Activated naive CD4-positive, alpha-beta T cell treated with anti-CD3 and anti-CD28 coated beads, Interleukin-2, amount 10 ng/mL, durations not matched to agents 7 days and 5 days (primary cell): Measurements from ENCODE around the gene G6PC2.
"Not testable (repeated sequence)": the region's sequence is repeated elsewhere in the genome, so short reads cannot be mapped to it uniquely, and the experiment has no call there.

Source experiments
- CTCF ChIA-PET: fragments of 350-600 bp; sonication (Branson Sonifier 250); formaldehyde crosslinking; loops from one replicate; lab custom pipeline; 2021; ENCODE audit warnings: antibody characterized with exemption; lab: Charles Lee
- DNase-seq: peaks from one replicate; pipeline ENCODE4 v3.0.0-alpha.2; 2020
- H3K27ac Mint-ChIP-seq: one replicate; pipeline ENCODE4 v1.8.0; 2021; ENCODE audit warnings: mild to moderate bottlenecking, moderate library complexity, mixed read lengths
- H3K27me3 Mint-ChIP-seq: one replicate; pipeline ENCODE4 v1.8.0; 2021; ENCODE audit warnings: mild to moderate bottlenecking, mixed read lengths
- H3K36me3 Mint-ChIP-seq: one replicate; pipeline ENCODE4 v1.8.0; 2021; ENCODE audit warnings: mixed read lengths
- H3K4me1 Mint-ChIP-seq: one replicate; pipeline ENCODE4 v1.8.0; 2021; ENCODE audit warnings: mixed read lengths
- H3K4me3 Mint-ChIP-seq: one replicate; pipeline ENCODE4 v1.8.0; 2021; ENCODE audit warnings: mild to moderate bottlenecking, moderate library complexity, mixed read lengths
- H3K9me3 Mint-ChIP-seq: one replicate; pipeline ENCODE4 v1.8.0; 2021; ENCODE audit warnings: mixed read lengths

G6PC2 gene, protein sequence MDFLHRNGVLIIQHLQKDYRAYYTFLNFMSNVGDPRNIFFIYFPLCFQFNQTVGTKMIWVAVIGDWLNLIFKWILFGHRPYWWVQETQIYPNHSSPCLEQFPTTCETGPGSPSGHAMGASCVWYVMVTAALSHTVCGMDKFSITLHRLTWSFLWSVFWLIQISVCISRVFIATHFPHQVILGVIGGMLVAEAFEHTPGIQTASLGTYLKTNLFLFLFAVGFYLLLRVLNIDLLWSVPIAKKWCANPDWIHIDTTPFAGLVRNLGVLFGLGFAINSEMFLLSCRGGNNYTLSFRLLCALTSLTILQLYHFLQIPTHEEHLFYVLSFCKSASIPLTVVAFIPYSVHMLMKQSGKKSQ

DNA sequence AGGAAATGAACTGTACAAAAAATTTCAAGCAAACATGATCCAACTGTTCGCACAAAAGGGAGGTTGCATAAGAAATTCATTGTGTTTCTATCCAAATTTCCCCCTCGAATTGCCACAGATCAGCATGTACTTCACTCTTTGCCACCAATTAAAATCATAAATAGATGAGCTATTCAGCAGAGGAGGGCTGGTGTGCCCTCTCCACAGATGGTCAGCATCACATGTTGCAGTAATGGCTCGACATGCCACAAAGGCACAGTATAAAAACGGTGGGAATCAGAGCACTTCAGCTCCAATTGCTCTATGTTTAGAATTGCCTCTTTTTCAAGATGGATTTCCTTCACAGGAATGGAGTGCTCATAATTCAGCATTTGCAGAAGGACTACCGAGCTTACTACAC is at the start of gene G6PC2:
TSS of gene G6PC2 (plus strand) at position 289 of the 400 bp plus-strand sequence. CDS start at position 330, 41 bp downstream.
- Mint-ChIP-seq H3K36me3 (no peaks in the 10 kb centered on the region), H3K4me1 (no peaks in the 10 kb centered on the region), H3K27me3 (peaks cover 36% of the 10 kb centered on the region), H3K9me3 (no peaks in the 10 kb centered on the region), H3K4me3 (no peak within 1 kb of the TSS), H3K27ac (no peak within 1 kb of the TSS)
- CTCF ChIA-PET = no interaction called here
- DNase-seq = no peak

DNA sequence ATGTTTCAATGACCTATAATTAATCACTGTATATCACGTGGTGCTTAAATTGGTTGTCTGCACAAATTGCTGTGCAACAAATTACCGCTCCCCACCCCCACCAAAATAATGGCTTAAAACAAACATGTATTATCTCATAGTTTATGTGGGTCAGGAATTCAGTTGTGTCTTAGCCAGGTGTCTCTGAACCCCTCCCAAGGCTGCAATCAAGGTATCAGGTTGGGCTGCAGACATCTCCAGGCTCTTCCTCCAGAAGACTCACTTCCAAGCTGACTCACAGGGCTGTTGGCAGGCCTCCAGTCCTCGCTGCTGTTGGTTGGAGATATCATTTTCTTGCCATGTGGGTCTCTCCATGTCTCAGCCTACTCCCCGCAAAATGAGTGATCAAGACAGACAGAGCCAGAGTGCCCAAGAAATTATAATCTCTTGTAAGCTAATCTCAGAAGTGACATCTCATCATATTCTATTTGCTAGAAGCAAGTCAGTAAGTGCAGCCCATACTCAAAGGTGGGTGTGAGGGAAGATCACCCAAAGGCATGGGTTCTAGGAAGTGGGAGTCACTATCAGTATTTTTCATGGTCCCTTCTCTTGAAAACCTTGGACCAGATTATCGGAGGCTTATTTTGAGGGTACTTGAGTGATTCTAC is 49.3 kb upstream of the G6PC2 start:
- Mint-ChIP-seq H3K36me3 (peaks cover 33% of the 10 kb centered on the region), H3K27ac (peak overlapping the region; percentile 20), H3K4me3 (no peak overlapping the region), H3K4me1 (no peaks in the 10 kb centered on the region), H3K9me3 (no peaks in the 10 kb centered on the region), H3K27me3 (no peaks in the 10 kb centered on the region)
- DNase-seq = no peak
- CTCF ChIA-PET = no interaction called here

DNA sequence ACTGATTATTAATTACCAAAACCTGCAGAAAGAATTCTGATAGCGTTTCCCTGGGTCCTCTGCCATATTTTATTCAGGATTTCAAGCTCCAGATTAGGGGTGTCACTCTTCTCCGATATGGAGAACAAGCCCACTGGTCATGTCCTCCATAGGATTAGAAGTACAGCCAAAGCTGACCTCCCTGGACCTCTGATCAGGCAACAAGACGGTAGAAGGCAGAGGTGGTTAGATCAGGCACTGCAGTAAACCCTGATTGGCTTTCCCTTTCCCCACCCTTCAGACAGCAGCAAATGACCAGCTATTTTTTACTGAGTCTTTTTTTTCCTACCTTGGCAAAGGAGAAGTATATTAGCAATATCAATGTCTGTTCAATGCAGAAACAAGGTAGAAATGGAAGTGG is 48.6 kb upstream of the G6PC2 start:
- Mint-ChIP-seq H3K4me1 (no peaks in the 10 kb centered on the region), H3K27me3 (no peaks in the 10 kb centered on the region), H3K36me3 (peaks cover 37% of the 10 kb centered on the region), H3K9me3 (no peaks in the 10 kb centered on the region), H3K27ac (no peak overlapping the region), H3K4me3 (no peak overlapping the region)
- DNase-seq = no peak
- CTCF ChIA-PET = no interaction called here

DNA sequence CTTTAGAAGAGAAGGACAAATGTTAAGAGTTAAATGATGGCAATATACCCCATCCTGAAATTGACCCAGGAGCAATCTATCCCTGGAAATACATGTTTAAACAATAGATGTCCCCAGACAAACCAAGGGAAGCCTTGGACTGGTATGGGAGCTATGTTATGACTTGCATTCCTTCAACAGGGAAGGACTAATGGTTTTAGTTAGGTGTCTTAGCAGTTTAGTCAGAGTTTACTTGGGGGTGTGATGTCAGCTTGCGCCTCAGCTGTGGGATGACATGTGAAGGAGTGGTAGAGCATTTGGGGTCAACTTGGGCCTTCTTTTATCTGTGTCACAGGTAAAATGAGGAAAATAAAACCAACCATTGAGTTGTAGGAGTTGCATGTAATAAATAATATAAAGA is 47.6 kb upstream of the G6PC2 start:
- Mint-ChIP-seq H3K4me3 (no peak overlapping the region), H3K4me1 (no peaks in the 10 kb centered on the region), H3K27ac (no peak overlapping the region), H3K9me3 (no peaks in the 10 kb centered on the region), H3K27me3 (no peaks in the 10 kb centered on the region), H3K36me3 (peaks cover 44% of the 10 kb centered on the region)
- no peak for DNase-seq
- CTCF ChIA-PET = no interaction called here

DNA sequence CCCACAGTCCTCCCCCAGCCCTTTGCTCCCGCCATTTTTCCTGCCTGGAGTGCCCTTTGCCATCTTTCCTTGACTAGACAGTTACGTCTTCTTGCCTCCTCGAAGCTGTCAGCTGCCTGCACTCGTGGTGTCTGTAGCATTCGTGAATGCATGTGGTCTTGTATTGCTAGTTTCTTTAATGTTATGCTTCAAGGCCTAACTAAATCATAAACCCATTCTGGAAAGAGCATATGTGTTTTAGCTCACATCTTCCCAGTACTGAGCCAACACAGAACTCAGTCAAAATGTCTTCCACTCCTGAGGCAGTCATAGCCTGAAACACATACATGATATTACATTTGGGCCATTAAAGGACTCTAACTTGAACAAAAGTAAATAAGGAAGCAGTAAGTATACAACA is 46.4 kb upstream of the G6PC2 start:
- H3K4me3 Mint-ChIP-seq = no peak overlapping the region
- no peaks in the 10 kb centered on the region for H3K9me3 Mint-ChIP-seq
- H3K36me3 Mint-ChIP-seq = peaks cover 54% of the 10 kb centered on the region
- CTCF ChIA-PET = interaction anchor here (0.6 kb wide), 1 partner anchor 33 kb away, joined by 3 read pairs; no protein-coding TSS in a partner anchor
- no peak overlapping the region for H3K27ac Mint-ChIP-seq
- DNase-seq = no peak
- no peaks in the 10 kb centered on the region for H3K4me1 Mint-ChIP-seq
- H3K27me3 Mint-ChIP-seq = no peaks in the 10 kb centered on the region

DNA sequence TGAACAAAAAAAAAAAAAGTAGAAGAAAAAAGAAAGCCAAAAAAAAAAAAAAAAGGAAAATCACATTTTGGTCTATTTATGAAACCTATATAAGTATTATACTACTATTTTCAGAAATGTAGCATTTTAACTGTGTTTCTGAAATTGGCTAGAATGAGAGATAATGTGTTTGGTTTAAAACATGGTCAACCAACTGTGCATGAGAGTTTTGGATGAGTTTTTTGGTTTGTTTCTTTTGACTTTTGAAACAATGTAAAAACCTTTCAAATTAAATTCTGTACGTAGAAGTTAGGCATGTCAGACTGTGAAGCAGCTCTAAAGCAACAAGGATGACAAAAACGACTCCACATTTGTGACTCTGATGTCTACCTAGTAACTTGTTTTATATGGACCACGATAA is 45.5 kb upstream of the G6PC2 start:
- H3K36me3 Mint-ChIP-seq = peaks cover 57% of the 10 kb centered on the region
- DNase-seq = no peak
- H3K27ac Mint-ChIP-seq = no peak overlapping the region
- H3K27me3 Mint-ChIP-seq = no peaks in the 10 kb centered on the region
- H3K4me3 Mint-ChIP-seq = no peak overlapping the region
- CTCF ChIA-PET = no interaction called here
- H3K4me1 Mint-ChIP-seq = no peaks in the 10 kb centered on the region
- H3K9me3 Mint-ChIP-seq = no peaks in the 10 kb centered on the region

DNA sequence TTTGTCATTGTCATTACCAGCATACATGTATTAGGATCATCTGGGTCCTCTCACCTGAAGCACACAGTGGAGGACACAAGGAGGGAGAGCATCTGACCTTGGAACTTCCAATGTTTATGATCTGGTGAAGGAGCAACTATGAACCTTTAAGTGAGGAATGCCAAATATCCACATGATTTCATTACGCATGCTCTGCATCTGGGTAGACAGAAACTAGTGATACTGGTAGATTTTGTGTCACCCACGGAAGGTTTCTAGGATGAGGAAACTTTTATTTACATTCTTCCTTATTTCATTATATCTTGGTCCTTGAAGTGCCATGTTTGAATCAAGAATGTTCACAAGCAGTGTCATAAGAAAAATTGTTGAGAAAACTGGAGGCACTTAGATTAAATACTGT is 42.9 kb upstream of the G6PC2 start:
- DNase-seq = no peak
- Mint-ChIP-seq H3K9me3 (no peaks in the 10 kb centered on the region), H3K4me3 (no peak overlapping the region), H3K27ac (no peak overlapping the region), H3K27me3 (no peaks in the 10 kb centered on the region), H3K36me3 (peaks cover 62% of the 10 kb centered on the region), H3K4me1 (no peaks in the 10 kb centered on the region)
- CTCF ChIA-PET = no interaction called here

DNA sequence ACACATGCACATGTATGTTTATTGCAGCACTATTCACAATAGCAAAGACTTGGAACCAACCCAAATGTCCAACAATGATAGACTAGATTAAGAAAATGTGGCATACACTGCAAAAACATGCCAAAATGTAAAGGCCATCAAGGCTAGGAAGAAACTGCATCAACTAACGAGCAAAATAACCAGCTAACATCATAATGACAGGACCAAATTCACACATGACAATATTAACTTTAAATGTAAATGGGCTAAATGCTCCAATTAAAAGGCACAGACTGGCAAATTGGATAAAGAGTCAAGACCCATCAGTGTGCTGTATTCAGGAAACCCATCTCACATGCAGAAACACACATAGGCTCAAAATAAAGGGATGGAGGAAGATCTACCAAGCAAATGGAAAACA is 33.9 kb upstream of the G6PC2 start:
- H3K27ac Mint-ChIP-seq, H3K9me3 Mint-ChIP-seq, H3K27me3 Mint-ChIP-seq, H3K4me3 Mint-ChIP-seq, CTCF ChIA-PET, DNase-seq, H3K4me1 Mint-ChIP-seq: not testable (repeated sequence)
- H3K36me3 Mint-ChIP-seq = peaks cover 74% of the 10 kb centered on the region

DNA sequence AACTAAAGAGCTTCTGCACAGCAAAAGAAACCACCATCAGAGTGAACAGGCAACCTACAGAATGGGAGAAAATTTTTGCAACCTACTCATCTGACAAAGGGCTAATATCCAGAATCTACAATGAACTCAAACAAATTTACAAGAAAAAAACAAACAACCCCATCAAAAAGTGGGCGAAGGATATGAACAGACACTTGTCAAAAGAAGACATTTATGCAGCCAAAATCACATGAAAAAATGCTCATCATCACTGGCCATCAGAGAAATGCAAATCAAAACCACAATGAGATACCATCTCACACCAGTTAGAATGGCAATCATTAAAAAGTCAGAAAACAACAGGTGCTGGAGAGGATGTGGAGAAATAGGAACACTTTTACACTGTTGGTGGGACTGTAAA is 30.7 kb upstream of the G6PC2 start:
- CTCF ChIA-PET, H3K27ac Mint-ChIP-seq, H3K9me3 Mint-ChIP-seq, DNase-seq, H3K4me1 Mint-ChIP-seq, H3K27me3 Mint-ChIP-seq, H3K4me3 Mint-ChIP-seq: not testable (repeated sequence)
- peaks cover 73% of the 10 kb centered on the region for H3K36me3 Mint-ChIP-seq

DNA sequence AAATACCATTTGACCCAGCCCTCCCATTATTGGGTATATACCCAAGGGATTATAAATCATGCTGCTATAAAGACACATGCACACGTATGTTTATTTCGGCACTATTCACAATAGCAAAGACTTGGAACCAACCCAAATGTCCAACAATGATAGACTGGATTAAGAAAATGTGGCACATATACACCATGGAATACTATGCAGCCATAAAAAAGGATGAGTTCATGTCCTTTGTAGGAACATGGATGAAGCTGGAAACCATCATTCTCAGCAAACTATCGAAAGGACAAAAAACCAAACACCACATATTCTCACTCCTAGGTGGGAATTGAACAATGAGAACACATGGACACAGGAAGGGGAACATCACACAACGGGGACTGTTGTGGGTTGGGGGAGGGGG is 30.3 kb upstream of the G6PC2 start:
- not testable (repeated sequence) for H3K9me3 Mint-ChIP-seq

DNA sequence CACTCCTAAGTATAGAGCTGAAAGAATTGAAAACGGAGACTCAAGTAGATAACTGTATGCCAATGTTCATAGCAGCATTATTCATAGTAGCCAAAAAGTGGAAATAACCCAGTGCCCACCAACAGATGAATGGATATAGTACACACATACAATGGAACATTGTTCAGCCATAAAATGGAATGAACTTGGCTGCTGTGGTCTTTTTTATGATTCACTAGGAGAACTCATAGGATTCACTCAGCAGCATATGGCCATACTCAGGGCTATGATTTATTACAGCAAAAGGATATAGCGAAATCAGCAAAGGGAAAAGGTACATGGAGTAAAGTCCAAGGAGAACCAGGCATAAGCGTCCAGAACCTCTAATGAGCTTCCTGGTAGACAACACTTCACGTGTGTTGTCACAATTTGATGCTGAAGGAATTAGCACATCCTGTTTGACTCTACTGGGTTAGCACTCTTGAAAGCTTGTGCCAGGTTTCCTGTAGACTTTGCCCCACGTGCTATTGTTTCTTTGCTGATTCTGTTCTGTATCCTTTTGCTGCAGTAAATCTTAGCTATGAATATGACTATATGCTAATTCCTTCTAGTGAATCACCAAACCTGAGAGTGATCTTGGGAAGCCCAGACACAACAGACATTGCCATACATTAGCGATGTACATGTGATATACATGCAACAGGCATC is 26.6 kb upstream of the G6PC2 start:
- no peaks in the 10 kb centered on the region for H3K4me1 Mint-ChIP-seq
- CTCF ChIA-PET = no interaction called here
- no peaks in the 10 kb centered on the region for H3K9me3 Mint-ChIP-seq
- H3K4me3 Mint-ChIP-seq = no peak overlapping the region
- H3K27me3 Mint-ChIP-seq = no peaks in the 10 kb centered on the region
- peaks cover 50% of the 10 kb centered on the region for H3K36me3 Mint-ChIP-seq
- no peak overlapping the region for H3K27ac Mint-ChIP-seq
- no peak for DNase-seq

More for the DNA sequence above, 30.3 kb upstream of the G6PC2 start:
- CTCF ChIA-PET, DNase-seq, H3K27me3 Mint-ChIP-seq, H3K27ac Mint-ChIP-seq, H3K4me3 Mint-ChIP-seq, H3K4me1 Mint-ChIP-seq: not testable (repeated sequence)
- peaks cover 70% of the 10 kb centered on the region for H3K36me3 Mint-ChIP-seq

DNA sequence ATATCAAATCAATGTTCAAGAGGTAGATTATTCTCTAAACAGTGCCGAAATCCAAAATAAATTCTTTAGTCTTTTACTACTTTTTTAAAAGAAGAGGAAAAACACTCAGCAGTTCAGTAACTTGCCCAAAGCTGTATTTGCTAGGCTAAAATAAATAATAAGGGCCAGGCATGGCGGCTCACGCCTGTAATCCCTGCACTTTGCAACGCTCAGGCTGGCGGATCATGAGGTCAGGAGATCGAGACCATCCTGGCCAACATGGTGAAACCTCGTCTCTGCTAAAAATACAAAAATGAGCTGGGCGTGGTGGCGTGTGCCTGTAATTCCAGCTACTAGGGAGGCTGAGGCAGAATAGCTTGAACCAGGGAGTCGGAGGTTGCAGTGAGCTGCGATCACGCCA is 18.9 kb upstream of the G6PC2 start:
- H3K36me3 Mint-ChIP-seq = peaks cover 39% of the 10 kb centered on the region
- CTCF ChIA-PET, H3K4me1 Mint-ChIP-seq, H3K27ac Mint-ChIP-seq, H3K4me3 Mint-ChIP-seq, H3K27me3 Mint-ChIP-seq, H3K9me3 Mint-ChIP-seq, DNase-seq: not testable (repeated sequence)

DNA sequence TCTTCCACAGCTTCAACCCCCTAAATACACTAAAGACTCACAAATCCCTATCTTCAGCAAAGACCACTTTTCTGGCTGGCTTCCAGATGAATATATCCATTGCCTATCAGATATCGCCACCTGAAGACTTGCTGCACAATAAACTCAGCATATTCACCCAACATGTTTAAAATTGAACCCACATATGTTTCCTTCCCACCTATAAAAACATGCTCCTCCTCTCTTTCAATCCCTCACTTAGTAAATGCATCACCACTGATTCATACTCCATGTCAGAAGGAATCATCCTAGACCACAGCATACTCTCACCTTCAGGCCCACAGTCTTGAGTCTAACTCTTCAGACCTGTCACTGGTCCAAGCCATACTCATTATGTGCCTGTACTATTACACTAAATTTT is 16.1 kb upstream of the G6PC2 start:
- Mint-ChIP-seq H3K9me3 (no peaks in the 10 kb centered on the region), H3K36me3 (peaks cover 52% of the 10 kb centered on the region), H3K4me1 (peaks cover 24% of the 10 kb centered on the region), H3K27me3 (no peaks in the 10 kb centered on the region), H3K27ac (no peak overlapping the region), H3K4me3 (no peak overlapping the region)
- no peak for DNase-seq
- CTCF ChIA-PET = interaction anchor here (0.6 kb wide), 1 partner anchor 536 kb away, joined by 3 read pairs; no protein-coding TSS in a partner anchor

DNA sequence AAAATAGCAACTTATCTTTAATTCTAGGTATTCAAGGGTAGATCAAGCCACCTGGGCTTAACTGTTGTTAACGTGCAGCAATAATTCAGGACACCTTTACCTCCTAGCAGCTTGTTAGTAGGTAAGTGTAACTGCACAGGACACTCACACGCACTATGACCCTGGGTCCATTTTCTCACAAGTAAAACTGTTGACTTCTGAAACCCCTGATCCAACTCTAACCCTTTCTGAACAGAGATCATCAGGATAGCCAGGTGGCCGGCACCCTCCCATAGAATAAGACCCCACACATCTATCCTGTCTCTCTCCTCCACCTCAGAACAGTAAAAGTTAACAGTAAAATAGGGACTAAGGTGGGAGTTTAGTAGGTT is 11.5 kb upstream of the G6PC2 start:
- no peak for DNase-seq
- H3K27ac Mint-ChIP-seq = peak overlapping the region; percentile 88
- CTCF ChIA-PET = no interaction called here
- H3K36me3 Mint-ChIP-seq = peaks cover 36% of the 10 kb centered on the region
- peak overlapping the region; percentile 92 for H3K4me3 Mint-ChIP-seq
- peaks cover 20% of the 10 kb centered on the region for H3K27me3 Mint-ChIP-seq
- no peaks in the 10 kb centered on the region for H3K9me3 Mint-ChIP-seq
- peaks cover 30% of the 10 kb centered on the region for H3K4me1 Mint-ChIP-seq
